Measurements from ENCODE around the gene SIN3A.

SIN3A gene

GRCh38 chr15:75357976-75358673 is 93.4 kb downstream of the SIN3A start:
- H3K4me3 ChIP-seq (ENCODE audit: low read depth, low read length): no peak overlapping the region
- no peak for DNase-seq (ENCODE audit: low read depth)
- TF ChIP-seq CTCF (IDR thresholded peaks at IDR 0.05; ENCODE audit: low read depth, low read length, missing control alignments): no peak
- in situ Hi-C loops (cut with HindIII; ENCODE audit: low sequenced_read_pairs): no loop called here

- in situ Hi-C loops (cut with HindIII; ENCODE audit: low sequenced_read_pairs): no loop called here
- no peak for TF ChIP-seq CTCF (IDR thresholded peaks at IDR 0.05; ENCODE audit: low read depth, low read length, missing control alignments)
- no peak for DNase-seq (ENCODE audit: low read depth)
- H3K4me3 ChIP-seq (ENCODE audit: low read depth, low read length): no peak overlapping the region
Observed at GRCh38 chr15:75356517-75356916, 95.0 kb downstream of the SIN3A start.

GRCh38 chr15:75356006-75356405 is 95.5 kb downstream of the SIN3A start:
- in situ Hi-C loops (cut with HindIII; ENCODE audit: low sequenced_read_pairs): no loop called here
- H3K4me3 ChIP-seq (ENCODE audit: low read depth, low read length): no peak overlapping the region
- TF ChIP-seq CTCF (IDR thresholded peaks at IDR 0.05; ENCODE audit: low read depth, low read length, missing control alignments): no peak
- DNase-seq (ENCODE audit: low read depth): no peak

- TF ChIP-seq CTCF (IDR thresholded peaks at IDR 0.05; ENCODE audit: low read depth, low read length, missing control alignments): no peak
- in situ Hi-C loops (cut with HindIII; ENCODE audit: low sequenced_read_pairs): no loop called here
- no peak for DNase-seq (ENCODE audit: low read depth)
- no peak overlapping the region for H3K4me3 ChIP-seq (ENCODE audit: low read depth, low read length)
Observed at GRCh38 chr15:75355369-75355768, 96.1 kb downstream of the SIN3A start.

GRCh38 chr15:75354454-75354853 is 97.0 kb downstream of the SIN3A start:
- in situ Hi-C loops (cut with HindIII; ENCODE audit: low sequenced_read_pairs): no loop called here
- no peak for DNase-seq (ENCODE audit: low read depth)
- H3K4me3 ChIP-seq (ENCODE audit: low read depth, low read length): no peak overlapping the region
- no peak for TF ChIP-seq CTCF (IDR thresholded peaks at IDR 0.05; ENCODE audit: low read depth, low read length, missing control alignments)

- in situ Hi-C loops (cut with HindIII; ENCODE audit: low sequenced_read_pairs): no loop called here
- DNase-seq (ENCODE audit: low read depth): no peak
- no peak overlapping the region for H3K4me3 ChIP-seq (ENCODE audit: low read depth, low read length)
- no peak for TF ChIP-seq CTCF (IDR thresholded peaks at IDR 0.05; ENCODE audit: low read depth, low read length, missing control alignments)
Observed at GRCh38 chr15:75353604-75354003, 97.9 kb downstream of the SIN3A start.
